Uterus (tissue), 2 donors: ENCODE measurements around the gene TMEM200A.

ENCODE experiments used
- POLR2A ChIP-seq, 2 donors: fragments of 450-650 bp; IDR thresholded peaks; one replicate each; pipeline ENCODE4 v1.6.1; 2016; ENCODE audit warnings: antibody characterized with exemption in 2 of 2, mild to moderate bottlenecking in 1 of 2, moderate library complexity in 1 of 2
- TF ChIP-seq, protein P1 (sequence below), 4 experiments: fragments of 200-600 bp in 2 of 4; fragments of 450-650 bp in 2 of 4; sonication (generic) in 2 of 4; IDR thresholded peaks; one replicate each; pipeline ENCODE4 v1.5.1; 2016 to 2019; ENCODE audit warnings: antibody characterized with exemption in 4 of 4, mild to moderate bottlenecking in 2 of 4, moderate library complexity in 1 of 4

DNA sequence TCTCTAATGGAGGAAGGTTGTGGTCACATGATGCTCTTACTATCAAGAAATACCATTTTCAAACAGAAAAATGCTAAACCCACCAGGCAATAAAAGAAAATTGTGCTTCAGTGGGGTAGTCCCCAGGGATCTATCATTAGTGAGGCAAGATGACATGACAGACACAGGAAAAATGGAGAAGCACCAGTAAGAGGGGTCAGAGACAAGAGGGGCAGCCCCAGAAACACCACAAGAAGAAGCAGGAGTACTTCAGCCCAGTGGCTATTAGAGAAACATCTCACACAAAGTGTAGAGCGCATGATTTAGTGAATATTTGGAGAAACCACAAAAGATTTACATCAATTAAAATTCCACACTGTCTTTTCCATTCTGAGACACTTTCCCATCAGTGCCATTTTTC, 10.2 kb upstream of the TMEM200A start:
- no peak for TF ChIP-seq POLR2A (IDR thresholded peaks at IDR 0.05)
- TF ChIP-seq, protein P1, sequence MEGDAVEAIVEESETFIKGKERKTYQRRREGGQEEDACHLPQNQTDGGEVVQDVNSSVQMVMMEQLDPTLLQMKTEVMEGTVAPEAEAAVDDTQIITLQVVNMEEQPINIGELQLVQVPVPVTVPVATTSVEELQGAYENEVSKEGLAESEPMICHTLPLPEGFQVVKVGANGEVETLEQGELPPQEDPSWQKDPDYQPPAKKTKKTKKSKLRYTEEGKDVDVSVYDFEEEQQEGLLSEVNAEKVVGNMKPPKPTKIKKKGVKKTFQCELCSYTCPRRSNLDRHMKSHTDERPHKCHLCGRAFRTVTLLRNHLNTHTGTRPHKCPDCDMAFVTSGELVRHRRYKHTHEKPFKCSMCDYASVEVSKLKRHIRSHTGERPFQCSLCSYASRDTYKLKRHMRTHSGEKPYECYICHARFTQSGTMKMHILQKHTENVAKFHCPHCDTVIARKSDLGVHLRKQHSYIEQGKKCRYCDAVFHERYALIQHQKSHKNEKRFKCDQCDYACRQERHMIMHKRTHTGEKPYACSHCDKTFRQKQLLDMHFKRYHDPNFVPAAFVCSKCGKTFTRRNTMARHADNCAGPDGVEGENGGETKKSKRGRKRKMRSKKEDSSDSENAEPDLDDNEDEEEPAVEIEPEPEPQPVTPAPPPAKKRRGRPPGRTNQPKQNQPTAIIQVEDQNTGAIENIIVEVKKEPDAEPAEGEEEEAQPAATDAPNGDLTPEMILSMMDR (IDR thresholded peaks at IDR 0.05), result no peak
